Measurements from ENCODE around the gene PPARG. TPM values are rescaled to one million over a fixed set of nuclear protein-coding genes. Genes with fewer than 3 reads are reported as not detected.

Gene PPARG
- polyA plus RNA-seq, 2 of the 4 experiments (the other 2 are of a cell fraction) = 38.9 to 43.1 TPM

DNA sequence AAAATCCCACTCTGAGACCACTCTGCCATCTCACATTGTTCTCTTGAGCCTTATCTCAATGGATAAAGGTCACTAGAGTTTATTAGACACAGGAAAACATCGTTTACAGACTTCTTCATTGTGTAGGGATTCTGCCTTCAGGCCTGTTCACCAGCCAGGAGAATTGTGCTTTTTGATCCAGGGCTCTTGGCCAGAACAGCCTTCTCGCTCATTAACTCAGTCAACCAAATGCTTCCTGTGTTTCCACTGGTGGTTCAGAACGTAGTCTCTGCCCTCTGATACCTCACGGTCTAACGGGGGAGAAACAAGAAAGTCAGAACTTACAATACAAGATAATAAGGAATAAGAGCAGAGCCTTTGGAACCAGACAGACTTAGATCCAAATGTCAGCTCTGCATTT, 141.2 kb downstream of the PPARG start:
- no peak for TF ChIP-seq FOXS1 (CRISPR knock-in tag; IDR thresholded peaks at IDR 0.05)
- no peak for TF ChIP-seq CTCF (IDR thresholded peaks at IDR 0.05)
- TF ChIP-seq HOXB13 (CRISPR knock-in tag; IDR thresholded peaks at IDR 0.05; ENCODE audit: low read depth) = no peak
- TF ChIP-seq REST (IDR thresholded peaks at IDR 0.05) = no peak
- TF ChIP-seq FOSB (CRISPR knock-in tag; IDR thresholded peaks at IDR 0.05) = no peak
- TF ChIP-seq EHF (CRISPR knock-in tag; IDR thresholded peaks at IDR 0.05) = no peak
- no peak for TF ChIP-seq MAFK (IDR thresholded peaks at IDR 0.05; ENCODE audit: partially characterized antibody)
- TF ChIP-seq KDM5A (IDR thresholded peaks at IDR 0.05) = no peak
- TF ChIP-seq BHLHE40 (IDR thresholded peaks at IDR 0.05; ENCODE audit: low read depth, low read length) = no peak
- no peak for TF ChIP-seq SMC3 (IDR thresholded peaks at IDR 0.05)
- TF ChIP-seq HOXB5 (CRISPR knock-in tag; IDR thresholded peaks at IDR 0.05) = no peak
- TF ChIP-seq MYC (IDR thresholded peaks at IDR 0.05; ENCODE audit: borderline replicate concordance, low read length) = no peak
- no peak for TF ChIP-seq CHD4 (IDR thresholded peaks at IDR 0.05; ENCODE audit: borderline replicate concordance)
- TF ChIP-seq RNF2 (IDR thresholded peaks at IDR 0.05; ENCODE audit: borderline replicate concordance, low read depth) = no peak
- TF ChIP-seq HMGXB4 (CRISPR knock-in tag; IDR thresholded peaks at IDR 0.05; ENCODE audit: borderline replicate concordance) = no peak
- no peak for TF ChIP-seq EP300 (IDR thresholded peaks at IDR 0.05)
- no peak for TF ChIP-seq NR3C1 (IDR thresholded peaks at IDR 0.05)
- no peak for TF ChIP-seq ESRRA (IDR thresholded peaks at IDR 0.05; ENCODE audit: borderline replicate concordance, low read length)
- no peak for TF ChIP-seq CBX8 (IDR thresholded peaks at IDR 0.05)
- TF ChIP-seq HEYL (CRISPR knock-in tag; IDR thresholded peaks at IDR 0.05) = no peak
- ChIA-PET CTCF (interaction anchor here (0.7 kb wide), 1 partner anchor 311 kb away, joined by 3 read pairs; no protein-coding TSS in a partner anchor), POLR2A (no interaction called here)
- Histone ChIP-seq H3K4me1 (peaks cover 2% of the 10 kb centered on the region; the same call in 2 of the 3 replicates), H3K9me3 (no peaks in the 10 kb centered on the region), H3K4me3 (no peak overlapping the region), H3K27ac (no peak overlapping the region), H3K4me2 (no peak overlapping the region)
- DNase-seq (ENCODE audit: low read depth in 1 of 2, low spot score in 1 of 2) (no peak), ATAC-seq (no peak), FAIRE-seq (no peak)
- 90% methylated on average over 5 of the region's 5 CpGs for WGBS (ENCODE audit: missing lambda C conversion rate)

- no peaks in the 10 kb centered on the region for H3K9me3 ChIP-seq
- no peak overlapping the region for H3K4me3 ChIP-seq
- POLR2A ChIA-PET = no interaction called here
- DNase-seq (ENCODE audit: low read depth in 1 of 2, low spot score in 1 of 2) (no peak), FAIRE-seq (no peak), ATAC-seq (no peak)
- no peak overlapping the region for H3K27ac ChIP-seq
- WGBS (ENCODE audit: missing lambda C conversion rate) = 96% methylated on average over 6 of the region's 6 CpGs
- no peak for TF ChIP-seq CHD4 (IDR thresholded peaks at IDR 0.05; ENCODE audit: borderline replicate concordance)
- no peak for TF ChIP-seq FOSL2 (IDR thresholded peaks at IDR 0.05)
- TF ChIP-seq FOSL2 (CRISPR knock-in tag; IDR thresholded peaks at IDR 0.05) = no peak
- H3K4me1 ChIP-seq = no peaks in the 10 kb centered on the region
- CTCF ChIA-PET = interaction anchor here (1.0 to 1.1 kb wide), 2 partner anchors 45 to 145 kb away, joined by 3 to 5 read pairs; partner anchors contain the start of gene PPARG
- no peak overlapping the region for H3K4me2 ChIP-seq
Observed at GRCh38 chr3:12433823-12434222, 145.0 kb downstream of the PPARG start.
